Measurements from ENCODE around the gene TMED6. TPM values are rescaled to one million over a fixed set of nuclear protein-coding genes. Genes with fewer than 3 reads are reported as not detected.

Gene TMED6
- total and polyA plus RNA-seq, 2 donors from 2014 or later = 2.6 to 11.5 TPM

DNA sequence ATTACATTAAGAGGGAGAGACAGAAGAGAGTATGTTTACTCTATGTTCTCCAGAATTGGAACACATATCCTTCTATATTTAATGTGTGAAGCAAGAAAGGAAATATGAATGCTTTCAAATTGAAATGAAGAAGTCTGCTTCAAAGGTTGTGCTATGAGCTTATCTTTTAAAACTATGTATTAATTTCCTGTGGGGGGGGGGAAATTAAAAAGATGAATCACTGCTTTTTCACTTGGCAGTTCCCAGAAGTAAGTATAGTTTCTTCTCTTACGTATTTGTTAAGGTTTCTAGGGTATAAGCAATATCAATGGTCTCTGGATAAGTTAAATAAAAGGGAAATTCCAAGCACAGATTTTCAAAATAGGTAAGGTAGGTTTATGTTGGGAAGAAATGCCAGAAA lies 27.2 kb upstream of the TMED6 start:
- H3K4me3 ChIP-seq (ENCODE audit: low read length in 3 of 3) = no peak overlapping the region
- no peak overlapping the region for H3K9ac ChIP-seq (ENCODE audit: low read length in 3 of 3)
- DNase-seq (no peak), FAIRE-seq (no peak)
- H3K4me1 ChIP-seq (ENCODE audit: control insufficient read depth in 2 of 3, insufficient read depth in 2 of 3, low read depth in 1 of 3, low read length in 3 of 3) = no peaks in the 10 kb centered on the region
- peaks cover 2 to 29% (median 14%) of the 10 kb centered on the region in 3 donors for H3K36me3 ChIP-seq (ENCODE audit: control insufficient read depth in 2 of 3, insufficient read depth in 3 of 3, low read length in 3 of 3)
- H3K27me3 ChIP-seq (ENCODE audit: control insufficient read depth, insufficient read depth, low read length) = no peaks in the 10 kb centered on the region
- H3K9me3 ChIP-seq (ENCODE audit: control insufficient read depth in 2 of 3, insufficient read depth in 1 of 3, low read length in 3 of 3) = no peaks in the 10 kb centered on the region
- no peak for TF ChIP-seq CTCF (IDR thresholded peaks at IDR 0.05; ENCODE audit: borderline replicate concordance, extremely low read depth, insufficient read depth)
- intact Hi-C loops (cut with DNase I) = no loop called here
- no peak overlapping the region for H3K27ac ChIP-seq (ENCODE audit: low read depth in 2 of 2, low read length in 2 of 2)

DNA sequence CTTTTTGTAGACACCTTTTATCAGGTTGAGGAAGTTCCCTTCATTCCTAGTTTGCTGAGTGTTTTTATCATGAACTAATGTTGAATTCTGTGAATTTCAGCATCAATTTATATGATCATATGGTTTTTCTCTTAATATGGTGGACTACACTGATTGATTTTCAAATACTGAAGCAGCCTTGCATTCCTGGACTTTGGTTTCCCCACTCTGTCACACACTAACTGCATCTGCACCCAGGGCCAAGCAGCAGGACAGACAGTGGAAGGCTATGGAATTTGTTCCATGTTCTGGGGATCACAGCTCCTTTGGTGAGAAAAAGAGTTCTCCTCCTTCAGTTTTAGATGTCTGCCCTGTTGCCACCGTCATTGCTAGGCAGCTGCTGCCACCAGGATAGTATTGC lies 26.4 kb upstream of the TMED6 start:
- no peaks in the 10 kb centered on the region for H3K27me3 ChIP-seq (ENCODE audit: control insufficient read depth, insufficient read depth, low read length)
- H3K27ac ChIP-seq (ENCODE audit: low read depth in 2 of 2, low read length in 2 of 2) = no peak overlapping the region
- TF ChIP-seq CTCF (IDR thresholded peaks at IDR 0.05; ENCODE audit: borderline replicate concordance, extremely low read depth, insufficient read depth) = no peak
- no peak overlapping the region for H3K4me3 ChIP-seq (ENCODE audit: low read length in 3 of 3)
- DNase-seq (no peak), FAIRE-seq (no peak)
- no peaks in the 10 kb centered on the region for H3K4me1 ChIP-seq (ENCODE audit: control insufficient read depth in 2 of 3, insufficient read depth in 2 of 3, low read depth in 1 of 3, low read length in 3 of 3)
- no peak overlapping the region for H3K9ac ChIP-seq (ENCODE audit: low read length in 3 of 3)
- intact Hi-C loops (cut with DNase I) = no loop called here
- H3K36me3 ChIP-seq (ENCODE audit: control insufficient read depth in 2 of 3, insufficient read depth in 3 of 3, low read length in 3 of 3) = peaks cover 2 to 29% (median 14%) of the 10 kb centered on the region in 3 donors
- H3K9me3 ChIP-seq (ENCODE audit: control insufficient read depth in 2 of 3, insufficient read depth in 1 of 3, low read length in 3 of 3) = no peaks in the 10 kb centered on the region

- intact Hi-C loops (cut with DNase I) = no loop called here
- Histone ChIP-seq H3K36me3 (ENCODE audit: control insufficient read depth in 2 of 3, insufficient read depth in 3 of 3, low read length in 3 of 3) (peaks cover 2 to 23% (median 11%) of the 10 kb centered on the region in 3 donors), H3K9ac (ENCODE audit: low read length in 3 of 3) (no peak overlapping the region), H3K27ac (ENCODE audit: low read depth in 2 of 2, low read length in 2 of 2) (no peak overlapping the region), H3K27me3 (ENCODE audit: control insufficient read depth, insufficient read depth, low read length) (no peaks in the 10 kb centered on the region), H3K4me3 (ENCODE audit: low read length in 3 of 3) (no peak overlapping the region), H3K9me3 (ENCODE audit: control insufficient read depth in 2 of 3, insufficient read depth in 1 of 3, low read length in 3 of 3) (no peaks in the 10 kb centered on the region), H3K4me1 (ENCODE audit: control insufficient read depth in 2 of 3, insufficient read depth in 2 of 3, low read depth in 1 of 3, low read length in 3 of 3) (no peaks in the 10 kb centered on the region)
- no peak for DNase-seq
- TF ChIP-seq CTCF (IDR thresholded peaks at IDR 0.05; ENCODE audit: borderline replicate concordance, extremely low read depth, insufficient read depth) = no peak
- FAIRE-seq = no peak
Observed at GRCh38 chr16:69376393-69377059, 24.9 kb upstream of the TMED6 start.

- Histone ChIP-seq H3K36me3 (ENCODE audit: control insufficient read depth in 2 of 3, insufficient read depth in 3 of 3, low read length in 3 of 3) (peaks cover 12 to 33% (median 20%) of the 10 kb centered on the region in 3 donors), H3K9ac (ENCODE audit: low read length in 3 of 3) (no peak overlapping the region), H3K4me3 (ENCODE audit: low read length in 3 of 3) (no peak overlapping the region), H3K27me3 (ENCODE audit: control insufficient read depth, insufficient read depth, low read length) (no peaks in the 10 kb centered on the region), H3K9me3 (ENCODE audit: control insufficient read depth in 2 of 3, insufficient read depth in 1 of 3, low read length in 3 of 3) (no peaks in the 10 kb centered on the region), H3K27ac (ENCODE audit: low read depth in 2 of 2, low read length in 2 of 2) (no peak overlapping the region), H3K4me1 (ENCODE audit: control insufficient read depth in 2 of 3, insufficient read depth in 2 of 3, low read depth in 1 of 3, low read length in 3 of 3) (no peaks in the 10 kb centered on the region)
- FAIRE-seq (no peak), DNase-seq (no peak)
- intact Hi-C loops (cut with DNase I) = no loop called here
- TF ChIP-seq CTCF (IDR thresholded peaks at IDR 0.05; ENCODE audit: borderline replicate concordance, extremely low read depth, insufficient read depth) = no peak
Observed at GRCh38 chr16:69373019-69373418, 21.4 kb upstream of the TMED6 start.

Measured in kidney (tissue), 14 donors.